Mucosa of gallbladder (tissue), 1 donor: ENCODE data around the gene TAS2R40. TPM values are rescaled to one million over a fixed set of nuclear protein-coding genes. Genes with fewer than 3 reads are reported as not detected.

Experiments
- DNase-seq: peaks from one replicate; pipeline ENCODE4 v3.0.0-alpha.2; 2020; ENCODE audit warnings: low spot score
- total RNA-seq: library from RNA; stranded (reverse); gene quantifications from one replicate; pipeline ENCODE4 v1.2.1, GENCODE V29; 2021
- donor health status: DM: no; HTN: no; CAD: no.

TAS2R40 gene
- total RNA-seq, 1 donor from 2014 or later = not detected

DNA sequence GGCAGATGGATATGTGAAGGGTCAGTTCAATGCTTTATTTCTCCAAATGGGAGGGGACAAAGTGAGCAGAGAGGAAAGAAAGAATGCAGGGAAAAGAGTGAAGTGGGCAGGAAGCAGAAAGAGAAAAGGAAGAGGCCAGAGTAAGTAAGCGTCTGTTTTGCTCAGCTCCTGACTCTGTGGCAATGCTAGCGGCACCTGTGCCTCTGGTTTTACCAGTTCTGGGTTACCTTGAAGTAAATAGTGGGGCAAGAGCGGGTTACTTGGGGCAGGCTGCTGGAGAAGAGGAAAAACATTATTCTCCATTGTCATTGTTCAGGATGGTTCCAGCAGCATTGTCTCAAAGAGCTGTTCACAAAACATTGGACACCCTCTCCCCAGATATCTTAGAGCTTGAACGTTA lies 1.9 kb downstream of the TAS2R40 start:
- no peak for DNase-seq

- no peak for DNase-seq
Observed at GRCh38 chr7:143225047-143225446, 3.2 kb downstream of the TAS2R40 start.

DNA sequence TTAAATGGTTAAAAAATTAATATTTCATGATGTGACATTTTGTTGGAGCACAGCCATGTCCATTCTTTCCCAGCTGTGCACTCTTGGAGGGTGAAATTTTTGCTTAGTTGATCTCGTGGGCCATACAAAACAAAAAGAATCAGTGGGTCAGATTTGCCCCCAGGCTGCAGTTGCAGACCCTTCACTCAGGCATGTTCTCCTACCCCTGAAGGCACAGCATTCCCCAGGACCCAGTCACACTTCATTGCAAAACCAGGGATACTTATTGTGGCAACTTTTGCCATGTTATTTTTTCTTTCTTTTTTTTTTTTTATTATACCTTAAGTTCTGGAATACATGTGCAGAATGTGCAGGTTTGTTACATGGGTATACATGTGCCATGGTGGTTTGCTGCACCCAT lies 6.0 kb downstream of the TAS2R40 start:
- DNase-seq = no peak

DNA sequence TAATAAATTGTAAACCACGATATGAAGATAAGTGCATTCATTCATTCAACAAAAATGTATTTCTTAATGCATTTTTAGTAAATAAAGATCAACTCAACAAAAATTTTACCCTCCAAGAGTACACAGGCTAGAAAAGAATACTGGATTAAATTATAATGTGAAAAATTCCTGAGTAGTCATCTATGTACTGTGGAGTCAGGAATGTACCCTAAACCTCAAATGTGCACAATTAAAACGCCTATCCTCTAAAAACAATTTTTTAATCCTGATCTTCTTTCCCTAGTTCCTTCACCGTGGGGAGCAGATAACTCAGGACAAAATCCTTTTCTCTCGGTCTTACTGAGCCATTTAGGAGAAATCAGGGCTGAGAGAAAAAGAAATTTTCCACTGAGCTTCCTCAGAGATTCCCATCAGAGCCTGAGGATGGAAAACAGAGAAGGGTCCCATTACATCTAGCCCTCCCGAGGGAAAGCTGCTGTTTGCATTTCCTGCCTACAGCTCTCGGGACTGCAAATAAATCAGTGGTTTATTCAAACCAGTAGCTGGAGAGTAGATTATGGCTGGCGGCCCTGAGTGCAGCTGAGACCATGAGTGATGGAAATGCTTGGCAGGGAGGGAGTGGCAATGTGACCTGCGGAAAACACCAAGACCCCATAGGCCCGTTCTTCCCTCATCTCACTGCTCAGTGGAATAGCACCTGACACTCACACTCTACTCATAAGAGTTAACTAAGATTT lies 7.4 kb downstream of the TAS2R40 start:
- no peak for DNase-seq

- no peak for DNase-seq
Observed at GRCh38 chr7:143230602-143231457, 9.0 kb downstream of the TAS2R40 start.

- no peak for DNase-seq
Observed at GRCh38 chr7:143233816-143234532, 12.1 kb downstream of the TAS2R40 start.

GRCh38 chr7:143234533-143234875 lies 12.7 kb downstream of the TAS2R40 start:
- no peak for DNase-seq

GRCh38 chr7:143235561-143235960 lies 13.7 kb downstream of the TAS2R40 start:
- no peak for DNase-seq

DNA sequence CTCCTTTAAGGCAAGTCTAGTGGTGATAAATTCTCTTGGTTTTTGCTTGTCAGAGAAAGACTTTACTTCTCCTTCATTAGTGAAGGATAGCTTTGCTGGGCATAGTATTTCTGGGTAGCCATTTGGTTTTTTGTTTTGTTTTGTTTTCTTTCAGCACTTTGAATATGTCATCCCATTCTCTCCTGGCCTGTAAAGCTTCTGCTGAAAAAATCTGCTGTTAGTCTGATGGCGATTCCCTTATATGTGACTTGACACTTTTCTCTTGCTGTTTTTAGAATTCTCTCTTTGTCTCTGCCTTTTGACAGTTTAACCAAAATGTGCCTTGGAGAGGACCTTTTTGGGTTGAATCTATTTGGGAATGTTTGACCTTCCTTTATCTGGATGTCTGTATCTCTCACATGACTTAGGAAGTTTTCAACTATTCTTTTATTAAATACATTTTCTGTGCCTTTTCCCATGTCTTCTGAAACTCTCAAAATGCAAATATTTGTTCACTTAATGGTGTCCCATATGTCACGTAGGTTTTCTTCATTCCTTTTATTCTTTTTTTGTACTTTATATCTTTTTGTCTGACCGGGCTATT lies 14.7 kb downstream of the TAS2R40 start:
- no peak for DNase-seq

DNA sequence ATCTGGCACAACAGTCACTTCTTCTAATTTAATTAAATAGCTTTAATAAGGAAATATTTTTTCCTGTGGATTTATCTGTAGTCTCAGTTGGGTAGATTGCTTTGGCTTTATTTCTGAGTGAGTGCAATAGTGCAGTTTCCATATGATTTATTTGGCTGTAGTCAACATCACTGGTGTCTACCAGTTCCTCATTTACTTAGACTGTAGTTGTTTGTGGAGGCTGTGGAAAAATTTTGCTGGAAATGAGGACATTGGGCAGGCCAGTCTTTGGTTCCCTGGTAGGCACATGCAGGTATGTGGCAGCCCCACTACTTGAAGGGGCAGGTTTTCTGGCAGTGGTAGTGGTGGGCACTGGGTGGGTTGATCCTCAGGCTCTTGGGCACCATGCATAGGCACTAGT lies 15.5 kb downstream of the TAS2R40 start:
- DNase-seq = no peak

- no peak for DNase-seq
Observed at GRCh38 chr7:143238289-143238980, 16.6 kb downstream of the TAS2R40 start.

DNA sequence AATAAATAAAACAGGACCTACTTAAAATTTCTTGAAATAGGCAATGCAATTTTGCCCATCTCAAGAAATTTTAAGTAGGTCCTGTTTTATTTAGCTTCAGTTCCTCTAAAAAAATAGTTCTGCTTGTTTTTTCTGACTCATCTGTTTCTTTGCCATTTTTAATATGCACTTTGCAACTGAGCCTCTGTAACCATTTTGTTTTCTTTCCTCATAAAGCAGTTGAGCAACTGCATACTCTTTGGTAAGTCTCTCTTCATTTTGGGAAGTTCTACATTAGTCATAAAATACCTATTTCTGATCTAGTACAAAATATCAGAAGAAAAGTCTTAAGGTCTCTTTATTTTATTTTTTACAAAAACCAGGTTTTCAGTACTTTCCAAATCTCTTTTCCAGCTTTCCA lies 18.0 kb downstream of the TAS2R40 start:
- no peak for DNase-seq

GRCh38 chr7:143240291-143241168 lies 18.7 kb downstream of the TAS2R40 start:
- DNase-seq = peak; percentile 79

GRCh38 chr7:143242306-143242705 lies 20.5 kb downstream of the TAS2R40 start:
- no peak for DNase-seq

- no peak for DNase-seq
Observed at GRCh38 chr7:143243111-143243510, 21.3 kb downstream of the TAS2R40 start.

DNA sequence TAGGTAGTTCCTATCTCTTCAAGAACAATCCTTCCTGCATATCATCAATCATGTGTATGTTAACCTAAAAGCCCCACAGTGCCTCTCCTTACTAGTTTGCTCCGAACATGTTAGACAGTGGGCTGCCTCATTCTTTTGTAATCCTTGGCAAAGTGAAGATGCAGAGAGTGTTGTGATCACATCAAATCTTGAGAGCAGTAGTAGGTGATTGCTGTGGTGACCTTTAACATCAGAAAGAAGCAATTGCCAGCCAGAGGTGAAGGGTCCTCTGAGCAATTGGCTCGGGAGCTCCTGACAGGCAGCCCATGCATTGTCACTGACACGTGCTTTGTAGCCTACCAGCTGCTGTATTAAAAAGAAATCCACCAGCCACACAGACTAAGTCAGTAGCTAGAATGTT lies 21.8 kb downstream of the TAS2R40 start:
- no peak for DNase-seq

- no peak for DNase-seq
Observed at GRCh38 chr7:143244321-143244720, 22.5 kb downstream of the TAS2R40 start.

DNA sequence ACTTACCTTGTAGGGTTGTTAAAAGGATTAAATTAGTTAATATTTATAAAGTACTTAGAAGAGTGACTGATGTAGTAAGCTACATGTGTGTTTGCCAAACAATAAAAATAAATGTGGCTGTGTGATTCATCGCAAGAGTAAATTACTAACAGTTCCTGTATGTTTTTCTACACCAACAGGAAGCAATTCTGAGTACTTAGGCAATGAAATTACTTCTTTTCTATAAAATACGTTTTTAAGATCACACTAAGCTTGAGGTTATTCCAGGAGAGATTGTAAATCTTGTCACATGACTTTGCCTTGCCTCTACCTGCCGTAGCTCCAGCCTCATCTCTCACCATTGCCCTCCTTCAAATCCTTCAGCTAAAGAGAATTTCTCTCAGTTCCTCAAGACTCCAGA lies 23.3 kb downstream of the TAS2R40 start:
- DNase-seq = no peak

- no peak for DNase-seq
Observed at GRCh38 chr7:143247372-143247771, 25.5 kb downstream of the TAS2R40 start.

DNA sequence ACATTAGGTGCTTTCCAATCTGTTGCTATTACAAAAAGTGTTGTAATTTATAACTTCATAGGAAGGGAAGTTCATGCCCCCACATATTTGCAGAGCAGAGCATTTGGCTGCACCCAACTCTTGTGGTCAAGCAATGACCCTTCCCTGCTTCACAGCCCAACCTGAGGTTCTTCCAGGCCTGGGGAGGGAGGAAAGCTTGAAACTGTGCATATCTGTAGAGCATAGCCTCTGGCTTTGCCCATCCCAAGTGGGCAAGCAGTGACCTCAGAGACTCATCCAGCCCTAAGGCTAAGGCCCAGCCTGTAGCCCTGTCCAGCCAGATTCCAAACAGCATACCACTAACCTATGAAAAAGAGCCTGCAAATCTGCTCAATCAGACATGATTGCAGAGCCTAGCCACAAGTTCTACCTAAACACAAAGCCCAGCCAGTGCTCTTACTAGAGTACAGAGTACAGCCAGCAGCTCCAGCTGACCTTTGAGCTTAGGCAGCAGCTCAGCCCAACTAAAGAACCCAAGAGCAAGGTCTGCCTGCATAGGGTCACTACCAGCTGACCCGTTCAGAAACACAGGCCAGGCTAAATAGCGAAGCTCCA lies 27.0 kb downstream of the TAS2R40 start:
- peak; percentile 46 for DNase-seq
